Chondrocyte (in vitro differentiated cells): ENCODE measurements around the gene DOC2A. TPM values are rescaled to one million over a fixed set of nuclear protein-coding genes. Genes with fewer than 3 reads are reported as not detected.
A peak's percentile ranks its signal among the peaks of the same experiment; 100 is the strongest.

Experiments used
- DNase-seq: peaks from one replicate; pipeline ENCODE4 v3.0.0; 2021; ENCODE audit warnings: mixed read lengths, low spot score
- H3K27ac Mint-ChIP-seq: one replicate; pipeline ENCODE4 v1.8.0; 2021; ENCODE audit warnings: mild to moderate bottlenecking, moderate library complexity, mixed read lengths; ENCODE audit not compliant: unreplicated experiment
- H3K27me3 Mint-ChIP-seq: 2 replicates; pipeline ENCODE4 v1.8.0; 2021; ENCODE audit warnings: low read depth, mixed read lengths
- H3K36me3 Mint-ChIP-seq: 2 replicates; pipeline ENCODE4 v1.8.0; 2021; ENCODE audit warnings: low read depth, mixed read lengths
- H3K4me1 Mint-ChIP-seq: 2 replicates; pipeline ENCODE4 v1.8.0; 2021; ENCODE audit warnings: low read depth, mild to moderate bottlenecking, mixed read lengths
- H3K4me3 Mint-ChIP-seq: one replicate; pipeline ENCODE4 v1.8.0; 2021; ENCODE audit warnings: mild to moderate bottlenecking, moderate library complexity, mixed read lengths; ENCODE audit not compliant: unreplicated experiment
- H3K9me3 Mint-ChIP-seq: 2 replicates; pipeline ENCODE4 v1.8.0; 2021; ENCODE audit warnings: low read depth, mixed read lengths
- total RNA-seq: library from RNA; stranded (reverse); gene quantifications from 3 replicates; pipeline ENCODE4 v1.2.1, GENCODE V29; 2021
- TF ChIP-seq, protein P1 (sequence below): fragments of 200-600 bp; sonication (generic); IDR thresholded peaks from 2 replicates; pipeline ENCODE4 v1.5.0; 2021; ENCODE audit warnings: antibody characterized with exemption, mild to moderate bottlenecking, moderate library complexity

DOC2A gene
- total RNA-seq, 1 donor from 2014 or later: 0.15 TPM

- no peak for DNase-seq
- Mint-ChIP-seq H3K27me3 (no peaks in the 10 kb centered on the region), H3K9me3 (no peaks in the 10 kb centered on the region), H3K4me3 (peak overlapping the region; percentile 94), H3K4me1 (peaks cover 34% of the 10 kb centered on the region), H3K27ac (peak overlapping the region; percentile 96), H3K36me3 (peaks cover 17% of the 10 kb centered on the region)
- TF ChIP-seq, protein P1, sequence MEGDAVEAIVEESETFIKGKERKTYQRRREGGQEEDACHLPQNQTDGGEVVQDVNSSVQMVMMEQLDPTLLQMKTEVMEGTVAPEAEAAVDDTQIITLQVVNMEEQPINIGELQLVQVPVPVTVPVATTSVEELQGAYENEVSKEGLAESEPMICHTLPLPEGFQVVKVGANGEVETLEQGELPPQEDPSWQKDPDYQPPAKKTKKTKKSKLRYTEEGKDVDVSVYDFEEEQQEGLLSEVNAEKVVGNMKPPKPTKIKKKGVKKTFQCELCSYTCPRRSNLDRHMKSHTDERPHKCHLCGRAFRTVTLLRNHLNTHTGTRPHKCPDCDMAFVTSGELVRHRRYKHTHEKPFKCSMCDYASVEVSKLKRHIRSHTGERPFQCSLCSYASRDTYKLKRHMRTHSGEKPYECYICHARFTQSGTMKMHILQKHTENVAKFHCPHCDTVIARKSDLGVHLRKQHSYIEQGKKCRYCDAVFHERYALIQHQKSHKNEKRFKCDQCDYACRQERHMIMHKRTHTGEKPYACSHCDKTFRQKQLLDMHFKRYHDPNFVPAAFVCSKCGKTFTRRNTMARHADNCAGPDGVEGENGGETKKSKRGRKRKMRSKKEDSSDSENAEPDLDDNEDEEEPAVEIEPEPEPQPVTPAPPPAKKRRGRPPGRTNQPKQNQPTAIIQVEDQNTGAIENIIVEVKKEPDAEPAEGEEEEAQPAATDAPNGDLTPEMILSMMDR: no peak
These were observed 36.3 kb downstream of the DOC2A start for GRCh38 chr16:29974291-29975133.

- peak; percentile 100 for DNase-seq
- Mint-ChIP-seq H3K27me3 (no peaks in the 10 kb centered on the region), H3K36me3 (peaks cover 12% of the 10 kb centered on the region), H3K4me1 (peaks cover 34% of the 10 kb centered on the region), H3K4me3 (peak within 1 kb of the TSS; percentile 94), H3K9me3 (no peaks in the 10 kb centered on the region), H3K27ac (peak within 1 kb of the TSS; percentile 96)
- TF ChIP-seq, protein P1: no peak
These were observed 37.2 kb downstream of the DOC2A start, which contains the start of gene TAOK2 for GRCh38 chr16:29973384-29974246. Gene TAOK2, plus strand, starts transcription at chr16:29973868. Its CDS starts 3,905 bp downstream, at chr16:29977773.

- peak overlapping the region; percentile 75 for H3K27ac Mint-ChIP-seq
- no peaks in the 10 kb centered on the region for H3K9me3 Mint-ChIP-seq
- peaks cover 34% of the 10 kb centered on the region for H3K4me1 Mint-ChIP-seq
- TF ChIP-seq, protein P1: no peak
- no peak for DNase-seq
- H3K27me3 Mint-ChIP-seq: no peaks in the 10 kb centered on the region
- peak overlapping the region; percentile 33 for H3K4me3 Mint-ChIP-seq
- H3K36me3 Mint-ChIP-seq: peaks cover 14% of the 10 kb centered on the region
These were observed 37.8 kb downstream of the DOC2A start for GRCh38 chr16:29972992-29973383.

DNA sequence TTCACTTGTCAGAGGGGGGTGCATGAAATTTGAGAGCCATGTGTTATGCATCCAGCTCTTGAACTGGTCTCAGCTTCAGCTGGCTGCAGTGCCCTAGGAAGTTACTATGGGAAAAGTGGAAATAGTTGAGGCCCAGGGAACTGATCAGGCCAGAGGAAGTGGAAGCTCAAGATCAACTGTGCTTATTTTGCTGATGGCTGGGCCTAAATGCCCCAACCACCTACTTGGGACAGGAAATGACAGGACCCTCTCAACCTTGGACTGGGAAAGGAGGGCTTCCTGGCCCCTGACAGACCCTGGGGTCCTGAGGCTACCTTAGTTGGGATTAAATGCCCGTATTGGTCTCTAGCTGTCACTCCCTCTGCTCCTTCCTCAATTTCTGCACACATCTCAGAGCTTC, 38.3 kb downstream of the DOC2A start:
- Mint-ChIP-seq H3K36me3 (peaks cover 14% of the 10 kb centered on the region), H3K4me1 (peaks cover 34% of the 10 kb centered on the region), H3K27ac (no peak overlapping the region), H3K27me3 (no peaks in the 10 kb centered on the region), H3K9me3 (no peaks in the 10 kb centered on the region), H3K4me3 (no peak overlapping the region)
- TF ChIP-seq, protein P1: no peak
- DNase-seq: no peak

DNA sequence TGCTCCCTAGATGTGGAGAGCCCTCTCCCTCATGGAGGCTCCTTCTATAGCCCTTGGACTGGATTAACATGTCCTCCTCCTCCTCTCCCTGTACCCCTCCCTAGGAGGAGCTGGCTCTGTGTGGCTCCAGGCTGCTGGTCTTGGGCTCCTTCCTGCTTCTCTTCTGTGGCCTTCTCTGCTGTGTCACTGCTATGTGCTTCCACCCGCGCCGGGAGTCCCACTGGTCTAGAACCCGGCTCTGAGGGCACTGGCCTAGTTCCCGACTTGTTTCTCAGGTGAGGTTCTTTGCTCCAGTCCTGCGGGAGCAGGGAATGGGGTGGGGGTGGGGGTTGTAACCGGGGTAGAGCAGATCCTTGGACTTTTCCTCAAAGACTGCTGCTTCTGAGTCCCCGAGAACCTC, 39.5 kb downstream of the DOC2A start:
- no peaks in the 10 kb centered on the region for H3K27me3 Mint-ChIP-seq
- peak overlapping the region; percentile 17 for H3K27ac Mint-ChIP-seq
- no peak for DNase-seq
- H3K4me1 Mint-ChIP-seq: peaks cover 22% of the 10 kb centered on the region
- TF ChIP-seq, protein P1: no peak
- no peaks in the 10 kb centered on the region for H3K9me3 Mint-ChIP-seq
- H3K36me3 Mint-ChIP-seq: peaks cover 14% of the 10 kb centered on the region
- no peak overlapping the region for H3K4me3 Mint-ChIP-seq
